ENCODE results near the gene RUBCNL. TPM values are rescaled to one million over a fixed set of nuclear protein-coding genes. Genes with fewer than 3 reads are reported as not detected.

RUBCNL gene
- total RNA-seq, 1 experiment from 2014 or later = not detected

DNA sequence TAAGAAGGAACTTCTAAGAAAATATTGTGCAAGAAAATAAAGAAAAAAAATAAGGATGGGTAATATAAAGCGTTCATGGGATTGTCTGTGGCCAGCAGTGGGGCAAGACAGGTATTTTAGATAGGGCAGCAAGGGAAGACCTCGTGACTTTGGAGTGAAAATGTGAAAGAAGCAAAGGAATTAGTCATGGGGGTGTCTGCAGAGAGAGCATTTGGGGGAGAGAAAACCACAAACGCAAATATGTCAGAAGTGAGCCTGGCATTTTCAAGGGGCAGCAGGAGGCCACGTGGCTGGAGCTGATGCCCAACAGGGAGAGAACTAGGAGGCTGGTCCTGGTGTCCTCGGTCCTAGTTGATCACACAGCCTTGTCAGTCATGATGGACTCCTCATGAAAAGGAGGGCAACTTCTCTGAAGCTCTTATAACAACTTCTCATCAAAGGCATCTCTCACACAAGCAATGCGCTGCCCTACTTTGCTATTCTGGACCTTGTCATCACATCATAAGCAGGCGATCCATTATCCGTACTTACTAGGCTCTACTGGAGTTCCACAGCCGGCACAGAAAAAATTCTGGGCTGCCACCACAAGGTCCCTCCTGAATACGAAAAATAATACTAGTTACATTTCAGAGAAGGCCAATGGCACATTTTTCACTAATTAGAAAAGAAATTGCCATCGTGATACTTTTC lies 31.0 kb downstream of the RUBCNL start:
- H3K4me1 ChIP-seq (ENCODE audit: control insufficient read depth, insufficient read depth, low read length) = no peaks in the 10 kb centered on the region
- no peaks in the 10 kb centered on the region for H3K9me3 ChIP-seq (ENCODE audit: control insufficient read depth, insufficient read depth, low read depth, low read length)
- no peaks in the 10 kb centered on the region for H3K27me3 ChIP-seq (ENCODE audit: control insufficient read depth, insufficient read depth, low read length)
- ChIA-PET CTCF (no interaction called here), POLR2A (no interaction called here)
- no TSS peak for BruUV-seq (replicated peaks)
- TF ChIP-seq, protein P1, sequence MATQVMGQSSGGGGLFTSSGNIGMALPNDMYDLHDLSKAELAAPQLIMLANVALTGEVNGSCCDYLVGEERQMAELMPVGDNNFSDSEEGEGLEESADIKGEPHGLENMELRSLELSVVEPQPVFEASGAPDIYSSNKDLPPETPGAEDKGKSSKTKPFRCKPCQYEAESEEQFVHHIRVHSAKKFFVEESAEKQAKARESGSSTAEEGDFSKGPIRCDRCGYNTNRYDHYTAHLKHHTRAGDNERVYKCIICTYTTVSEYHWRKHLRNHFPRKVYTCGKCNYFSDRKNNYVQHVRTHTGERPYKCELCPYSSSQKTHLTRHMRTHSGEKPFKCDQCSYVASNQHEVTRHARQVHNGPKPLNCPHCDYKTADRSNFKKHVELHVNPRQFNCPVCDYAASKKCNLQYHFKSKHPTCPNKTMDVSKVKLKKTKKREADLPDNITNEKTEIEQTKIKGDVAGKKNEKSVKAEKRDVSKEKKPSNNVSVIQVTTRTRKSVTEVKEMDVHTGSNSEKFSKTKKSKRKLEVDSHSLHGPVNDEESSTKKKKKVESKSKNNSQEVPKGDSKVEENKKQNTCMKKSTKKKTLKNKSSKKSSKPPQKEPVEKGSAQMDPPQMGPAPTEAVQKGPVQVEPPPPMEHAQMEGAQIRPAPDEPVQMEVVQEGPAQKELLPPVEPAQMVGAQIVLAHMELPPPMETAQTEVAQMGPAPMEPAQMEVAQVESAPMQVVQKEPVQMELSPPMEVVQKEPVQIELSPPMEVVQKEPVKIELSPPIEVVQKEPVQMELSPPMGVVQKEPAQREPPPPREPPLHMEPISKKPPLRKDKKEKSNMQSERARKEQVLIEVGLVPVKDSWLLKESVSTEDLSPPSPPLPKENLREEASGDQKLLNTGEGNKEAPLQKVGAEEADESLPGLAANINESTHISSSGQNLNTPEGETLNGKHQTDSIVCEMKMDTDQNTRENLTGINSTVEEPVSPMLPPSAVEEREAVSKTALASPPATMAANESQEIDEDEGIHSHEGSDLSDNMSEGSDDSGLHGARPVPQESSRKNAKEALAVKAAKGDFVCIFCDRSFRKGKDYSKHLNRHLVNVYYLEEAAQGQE (IDR thresholded peaks at IDR 0.05; ENCODE audit: insufficient read depth in 1 of 2, low read depth in 2 of 2, low read length in 1 of 2) = no peak
- no peak for TF ChIP-seq TCF7L2 (IDR thresholded peaks at IDR 0.05; ENCODE audit: low read depth, low read length)
- TF ChIP-seq, protein P2, sequence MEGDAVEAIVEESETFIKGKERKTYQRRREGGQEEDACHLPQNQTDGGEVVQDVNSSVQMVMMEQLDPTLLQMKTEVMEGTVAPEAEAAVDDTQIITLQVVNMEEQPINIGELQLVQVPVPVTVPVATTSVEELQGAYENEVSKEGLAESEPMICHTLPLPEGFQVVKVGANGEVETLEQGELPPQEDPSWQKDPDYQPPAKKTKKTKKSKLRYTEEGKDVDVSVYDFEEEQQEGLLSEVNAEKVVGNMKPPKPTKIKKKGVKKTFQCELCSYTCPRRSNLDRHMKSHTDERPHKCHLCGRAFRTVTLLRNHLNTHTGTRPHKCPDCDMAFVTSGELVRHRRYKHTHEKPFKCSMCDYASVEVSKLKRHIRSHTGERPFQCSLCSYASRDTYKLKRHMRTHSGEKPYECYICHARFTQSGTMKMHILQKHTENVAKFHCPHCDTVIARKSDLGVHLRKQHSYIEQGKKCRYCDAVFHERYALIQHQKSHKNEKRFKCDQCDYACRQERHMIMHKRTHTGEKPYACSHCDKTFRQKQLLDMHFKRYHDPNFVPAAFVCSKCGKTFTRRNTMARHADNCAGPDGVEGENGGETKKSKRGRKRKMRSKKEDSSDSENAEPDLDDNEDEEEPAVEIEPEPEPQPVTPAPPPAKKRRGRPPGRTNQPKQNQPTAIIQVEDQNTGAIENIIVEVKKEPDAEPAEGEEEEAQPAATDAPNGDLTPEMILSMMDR (IDR thresholded peaks at IDR 0.05) = no peak
- no peak for TF ChIP-seq POLR2AphosphoS5 (IDR thresholded peaks at IDR 0.05; ENCODE audit: low read depth, low read length)
- ATAC-seq (no peak), DNase-seq (ENCODE audit: low read depth, low spot score) (no peak)
- no peak overlapping the region for H3K27ac ChIP-seq (ENCODE audit: low read length)
- intact Hi-C loops (cut with micrococcal nuclease; ENCODE audit: unreplicated experiment) = no loop called here
- in situ Hi-C loops (cut with HindIII; ENCODE audit: low pct_unique_long_range_greater_than_20kb, low sequenced_read_pairs) = no loop called here
- H3K4me3 ChIP-seq (ENCODE audit: low read depth in 2 of 2, low read length in 2 of 2) = no peak overlapping the region
- no peaks in the 10 kb centered on the region for H3K36me3 ChIP-seq (ENCODE audit: control insufficient read depth, insufficient read depth, low read length)

DNA sequence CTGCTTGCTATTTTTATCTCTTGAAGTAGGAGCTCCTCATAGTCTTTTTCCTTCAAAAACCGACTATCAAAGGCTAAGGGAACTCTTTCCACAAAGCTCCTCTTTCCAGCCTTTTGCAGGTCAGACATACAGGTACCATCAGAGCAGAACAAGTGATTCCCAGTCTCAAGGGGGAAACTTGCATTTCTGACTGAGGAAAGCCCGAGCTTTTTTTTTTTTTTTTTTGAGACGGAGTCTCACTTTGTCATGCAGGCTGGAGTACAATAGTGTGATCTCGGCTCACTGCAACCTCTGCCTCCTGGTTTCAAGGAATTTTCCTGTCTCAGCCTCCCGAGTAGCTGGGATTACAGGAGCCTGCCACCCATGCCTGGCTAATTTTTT lies 32.0 kb downstream of the RUBCNL start:
- POLR2A ChIA-PET = no interaction called here
- Histone ChIP-seq H3K4me1 (ENCODE audit: control insufficient read depth, insufficient read depth, low read length) (no peaks in the 10 kb centered on the region), H3K27me3 (ENCODE audit: control insufficient read depth, insufficient read depth, low read length) (no peaks in the 10 kb centered on the region), H3K36me3 (ENCODE audit: control insufficient read depth, insufficient read depth, low read length) (no peaks in the 10 kb centered on the region), H3K4me3 (ENCODE audit: low read depth in 2 of 2, low read length in 2 of 2) (no peak overlapping the region), H3K27ac (ENCODE audit: low read length) (no peak overlapping the region), H3K9me3 (ENCODE audit: control insufficient read depth, insufficient read depth, low read depth, low read length) (no peaks in the 10 kb centered on the region)
- in situ Hi-C loops (cut with HindIII; ENCODE audit: low pct_unique_long_range_greater_than_20kb, low sequenced_read_pairs) = no loop called here
- intact Hi-C loops (cut with micrococcal nuclease; ENCODE audit: unreplicated experiment) = no loop called here
- no peak for ATAC-seq
- TF ChIP-seq, protein P1 (IDR thresholded peaks at IDR 0.05; ENCODE audit: insufficient read depth in 1 of 2, low read depth in 2 of 2, low read length in 1 of 2) = no peak
- TF ChIP-seq POLR2AphosphoS5 (IDR thresholded peaks at IDR 0.05; ENCODE audit: low read depth, low read length) = no peak
- BruUV-seq (replicated peaks) = no TSS peak
- CTCF ChIA-PET = no interaction called here
- DNase-seq (ENCODE audit: low read depth, low spot score) = no peak

All from Panc1 (cell line).